NCI-H187 (cell line): ENCODE results near the gene PIK3C2G.

ENCODE experiments used
- DNase-seq, 2 experiments: peaks; one replicate each; lab custom pipeline; 2025; lab: John Stamatoyannopoulos, UW

The PIK3C2G gene

DNA sequence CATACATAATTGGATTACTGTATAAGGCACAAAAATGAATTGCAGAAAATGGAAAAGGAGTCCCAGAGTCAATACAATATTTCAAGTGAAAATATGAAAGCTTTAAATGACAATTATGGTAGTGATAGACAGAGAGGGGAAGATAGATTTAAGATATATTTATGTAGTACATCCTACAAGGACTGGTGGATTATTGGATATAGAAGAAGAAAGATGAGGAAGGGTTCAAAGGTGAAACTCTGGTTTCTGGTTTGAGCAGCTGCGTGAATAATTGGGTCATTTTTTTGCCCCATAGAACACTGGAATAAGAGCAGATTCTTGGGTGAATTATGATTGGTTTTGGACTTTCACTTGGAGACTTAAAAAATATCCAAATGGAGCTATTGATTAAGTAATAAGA lies 19.4 kb downstream of the PIK3C2G start:
- DNase-seq, result no peak

DNA sequence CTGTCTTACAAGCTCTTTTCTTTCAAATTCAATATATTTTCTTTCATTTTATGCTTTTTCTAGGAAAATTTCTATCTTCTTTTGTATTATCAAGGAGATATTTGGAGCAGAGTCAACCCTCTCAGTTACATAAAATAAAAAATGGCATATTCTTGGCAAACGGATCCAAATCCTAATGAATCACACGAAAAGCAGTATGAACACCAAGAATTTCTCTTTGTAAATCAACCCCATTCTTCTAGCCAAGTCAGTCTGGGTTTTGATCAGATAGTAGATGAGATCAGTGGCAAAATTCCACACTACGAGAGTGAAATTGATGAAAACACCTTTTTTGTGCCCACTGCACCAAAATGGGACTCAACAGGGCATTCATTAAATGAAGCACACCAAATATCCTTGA lies 20.6 kb downstream of the PIK3C2G start:
- no peak for DNase-seq

DNA sequence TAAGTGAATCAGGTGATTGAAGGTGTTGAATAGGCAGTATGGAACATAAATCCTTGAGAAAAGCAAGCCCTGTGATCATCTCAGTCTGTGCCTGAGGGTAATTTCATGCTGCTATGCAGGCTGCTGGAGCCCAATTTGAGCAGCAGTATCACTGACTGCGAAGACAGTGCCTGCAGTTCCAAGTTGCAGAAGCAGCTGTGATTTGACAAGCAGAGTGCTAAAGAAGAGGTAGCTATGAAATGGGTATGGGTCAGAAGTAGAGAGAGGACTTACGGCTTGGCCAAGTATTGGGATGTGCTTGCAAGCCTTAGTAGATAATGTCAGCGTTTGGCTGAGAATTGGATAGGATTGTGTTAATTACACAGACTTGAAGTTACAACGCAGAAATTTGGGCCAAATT lies 22.5 kb downstream of the PIK3C2G start:
- DNase-seq, result no peak

DNA sequence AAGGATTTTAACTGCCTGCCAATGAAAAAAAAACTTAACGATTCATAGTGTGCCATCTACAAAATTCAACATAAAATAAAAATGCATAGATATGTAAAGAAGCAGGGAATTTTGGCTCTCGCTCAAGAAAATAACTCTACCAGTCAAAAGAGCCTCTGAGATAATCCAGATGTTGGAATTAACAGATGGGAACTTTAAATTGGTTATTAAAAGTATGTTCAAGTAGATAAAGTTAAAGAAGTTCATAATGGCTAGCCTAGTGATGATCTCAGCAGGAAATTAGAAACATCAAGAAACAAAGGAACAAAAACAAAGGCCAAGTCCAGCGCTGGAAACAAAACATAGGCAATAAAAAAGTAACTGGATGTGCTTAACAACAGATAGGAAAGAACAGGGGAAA lies 23.1 kb downstream of the PIK3C2G start:
- DNase-seq, result no peak

DNA sequence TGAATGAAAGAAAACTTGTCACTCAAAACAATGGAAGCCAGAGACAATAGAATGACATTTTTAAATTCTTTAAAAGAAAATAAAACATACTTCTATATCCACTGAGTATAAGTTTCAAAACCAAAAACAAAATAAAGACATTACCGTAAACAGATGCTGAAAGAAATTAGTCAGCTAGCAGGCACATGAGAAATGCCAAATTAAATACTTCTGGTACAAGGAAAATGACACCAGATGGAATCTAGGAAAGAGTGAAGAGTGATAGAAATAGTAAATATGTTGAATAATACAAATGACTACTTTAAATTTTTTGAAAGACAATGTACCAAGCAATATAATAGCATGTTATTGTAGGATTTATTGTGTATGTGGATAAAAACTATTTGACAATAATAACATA lies 23.8 kb downstream of the PIK3C2G start:
- DNase-seq, result no peak

DNA sequence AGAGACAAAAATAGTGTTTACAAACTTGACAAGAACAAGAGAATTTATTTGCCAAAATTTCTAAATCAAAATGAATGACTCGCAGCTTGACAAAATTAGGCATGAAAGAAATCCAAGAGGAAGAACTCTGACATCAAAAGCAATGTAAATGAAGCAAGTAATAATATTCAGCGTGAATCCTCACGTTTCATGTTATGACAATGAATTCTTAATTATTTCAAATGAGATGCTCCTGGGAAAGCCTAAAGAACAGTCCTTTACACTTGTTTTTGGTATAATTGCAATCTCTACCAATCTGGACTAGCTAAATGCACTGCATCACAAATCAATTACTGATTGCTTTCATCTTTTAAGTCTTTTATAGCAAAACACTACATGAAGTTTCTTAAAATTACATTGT lies 29.1 kb downstream of the PIK3C2G start:
- DNase-seq, result no peak

DNA sequence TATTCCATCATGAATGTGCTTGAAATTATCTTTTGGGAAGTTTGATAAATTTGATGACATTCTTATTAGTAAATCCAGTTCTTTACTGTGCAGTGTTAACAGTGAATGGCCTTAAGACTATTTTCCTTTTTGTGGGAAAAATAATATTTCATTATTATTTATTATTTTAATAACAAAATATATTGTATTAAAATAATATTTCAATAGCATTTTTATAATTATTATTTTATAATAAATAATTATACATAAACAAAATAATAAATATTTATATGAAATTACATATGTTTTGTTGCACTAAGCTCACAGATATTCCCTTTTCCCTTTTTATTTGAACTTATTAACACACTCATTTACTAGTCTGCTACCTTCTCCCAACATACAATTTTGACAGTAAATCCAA lies 33.6 kb downstream of the PIK3C2G start:
- no peak for DNase-seq

DNA sequence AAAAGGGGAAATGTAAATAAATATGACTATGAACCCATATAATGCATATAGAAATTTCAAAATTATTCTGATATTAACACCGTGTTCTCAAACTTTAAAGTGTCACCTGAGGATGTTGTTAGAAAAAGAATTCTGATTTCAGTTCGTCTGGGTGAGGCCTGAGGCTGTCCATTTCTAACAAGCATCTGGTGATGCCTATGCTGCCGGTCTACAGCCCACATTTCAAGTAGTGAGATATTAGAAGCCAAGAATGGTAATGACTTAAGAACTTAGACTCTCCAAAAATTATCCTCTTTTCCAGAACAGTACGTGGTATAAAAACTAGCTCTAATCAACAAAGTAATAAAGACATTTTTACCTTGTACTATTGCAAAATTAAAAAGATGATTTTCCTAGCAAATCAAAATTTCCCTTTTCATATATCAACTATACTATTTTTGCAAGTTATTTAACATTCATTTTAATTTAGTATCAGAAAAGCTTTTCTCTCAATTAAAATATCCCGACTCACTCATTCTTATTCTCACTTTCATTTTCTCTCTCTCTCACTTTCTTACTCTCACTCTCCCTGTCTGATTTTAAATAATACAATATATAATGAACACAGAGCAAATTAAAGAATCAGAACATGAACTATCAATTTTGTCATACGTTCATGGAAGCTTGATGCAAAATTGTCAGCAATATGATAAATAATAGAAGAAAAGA lies 35.0 kb downstream of the PIK3C2G start:
- DNase-seq, result no peak

DNA sequence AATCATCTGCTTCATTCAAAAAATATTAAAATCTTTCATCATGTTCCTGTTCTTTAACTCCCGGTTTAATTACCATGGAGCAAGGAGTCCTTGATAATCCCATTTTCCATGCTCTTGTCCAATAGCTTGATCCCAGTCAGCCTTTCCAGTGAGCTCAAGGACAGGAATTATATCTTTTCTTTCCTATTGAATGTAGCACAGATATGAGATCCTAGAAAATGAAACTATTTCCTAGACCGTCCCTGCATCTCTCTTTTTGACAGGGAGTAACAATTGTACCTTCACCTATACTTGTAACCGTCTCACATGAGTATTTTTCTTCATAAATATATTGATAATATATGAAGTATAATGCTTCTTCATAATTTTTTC lies 35.6 kb downstream of the PIK3C2G start:
- no peak for DNase-seq

DNA sequence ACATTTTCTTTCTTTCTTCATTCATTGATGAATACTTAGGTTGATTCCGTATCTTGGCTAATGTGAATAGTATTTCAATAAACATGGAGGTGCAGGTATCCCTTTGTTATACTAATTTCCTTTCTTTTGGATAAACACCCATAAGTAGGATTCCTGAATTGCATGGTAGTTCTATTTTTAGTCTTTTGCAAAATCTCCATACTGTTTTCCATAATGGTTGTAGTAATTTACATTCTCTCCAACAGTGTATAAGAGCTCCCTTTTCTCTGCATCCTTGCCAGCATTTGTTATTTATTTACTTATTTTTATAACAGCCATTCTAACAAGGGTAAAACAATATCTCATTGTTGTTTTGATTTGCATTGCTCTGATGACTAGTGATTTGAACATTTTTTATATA lies 36.6 kb downstream of the PIK3C2G start:
- DNase-seq, result no peak

DNA sequence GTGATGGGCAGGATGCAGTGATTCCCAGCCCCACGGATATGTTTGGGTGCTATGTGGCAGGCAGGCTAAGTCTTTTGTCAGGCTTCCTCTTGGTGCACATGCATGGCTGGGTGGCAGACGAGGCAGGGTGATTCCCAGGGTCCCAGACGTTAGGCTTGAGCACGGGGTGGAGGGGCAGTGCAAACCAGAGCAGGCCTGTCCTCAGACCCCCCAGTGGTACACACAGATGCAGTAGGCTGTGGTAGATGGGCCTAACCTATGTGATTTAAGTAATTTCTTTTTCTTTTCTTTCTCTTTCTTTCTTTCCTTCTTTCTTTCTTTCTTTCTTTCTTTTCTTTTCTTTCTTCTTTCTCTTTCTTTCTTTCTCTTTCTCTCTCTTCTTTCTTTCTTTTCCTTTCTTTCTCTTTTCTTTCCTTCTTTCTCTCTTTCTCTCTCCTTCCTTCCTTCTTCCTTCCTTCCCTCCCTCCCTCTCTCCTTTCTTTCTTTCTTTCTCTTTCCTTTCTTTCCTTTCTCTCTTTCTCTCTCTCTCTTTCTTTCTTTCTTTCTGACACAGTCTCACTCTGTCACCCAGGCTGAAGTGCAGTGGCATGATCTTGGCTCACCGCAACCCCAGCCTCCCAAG lies 41.6 kb downstream of the PIK3C2G start:
- DNase-seq, result no peak

DNA sequence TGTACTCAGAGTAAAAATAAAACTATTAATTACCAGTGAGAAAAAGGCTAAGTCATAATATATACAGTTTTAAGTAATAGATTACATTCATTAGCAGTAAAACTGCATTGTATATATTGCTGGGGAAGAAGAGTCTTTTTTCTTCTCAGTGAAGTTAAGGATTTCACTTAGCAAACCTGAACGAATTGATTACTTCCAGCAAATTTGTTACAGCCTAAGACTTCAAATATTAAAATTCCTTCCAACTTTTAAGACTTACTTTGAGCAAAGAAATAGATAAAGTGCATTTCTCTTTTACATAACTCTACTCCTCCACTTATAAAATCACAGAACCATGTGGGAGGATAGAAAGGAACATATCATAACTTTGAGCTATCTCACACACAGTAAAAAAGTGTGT lies 43.3 kb downstream of the PIK3C2G start:
- no peak for DNase-seq

DNA sequence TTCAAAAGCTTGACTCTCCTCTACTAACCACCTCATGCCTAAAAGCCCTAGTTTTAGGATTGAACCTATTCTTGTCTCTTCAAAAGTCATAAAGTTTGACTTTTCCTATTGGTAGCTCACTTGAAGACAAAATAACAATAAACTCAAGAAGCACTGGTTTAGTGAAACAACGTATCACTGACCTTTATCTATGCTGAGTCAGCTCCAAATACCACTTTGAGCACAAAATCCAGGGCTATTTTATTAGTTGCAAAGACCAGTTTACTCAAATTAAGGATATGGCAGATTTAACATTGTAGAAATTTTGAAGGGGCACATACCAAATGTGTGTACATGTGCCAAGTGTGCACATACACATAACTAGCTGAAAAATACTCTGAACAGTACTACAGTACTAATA lies 45.0 kb downstream of the PIK3C2G start:
- DNase-seq, result no peak

DNA sequence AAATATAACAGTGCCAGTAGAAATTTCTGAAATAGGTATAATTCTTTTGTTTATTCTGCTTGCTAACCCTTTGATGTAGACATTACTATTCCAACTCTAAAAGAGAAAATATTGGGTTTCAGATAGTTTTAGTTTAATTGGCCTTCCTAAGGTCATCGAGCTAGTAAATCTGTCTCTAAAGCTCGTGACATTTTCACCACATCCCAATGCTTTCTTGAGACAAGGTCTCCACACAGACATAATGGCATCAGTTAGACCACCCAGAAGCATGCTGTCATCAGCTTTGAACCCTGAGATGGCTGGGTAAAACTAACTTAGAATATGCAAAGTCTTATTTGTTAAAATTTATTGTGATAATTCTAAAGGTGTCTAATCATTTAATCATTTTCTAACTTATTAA lies 52.0 kb downstream of the PIK3C2G start:
- DNase-seq, result no peak

DNA sequence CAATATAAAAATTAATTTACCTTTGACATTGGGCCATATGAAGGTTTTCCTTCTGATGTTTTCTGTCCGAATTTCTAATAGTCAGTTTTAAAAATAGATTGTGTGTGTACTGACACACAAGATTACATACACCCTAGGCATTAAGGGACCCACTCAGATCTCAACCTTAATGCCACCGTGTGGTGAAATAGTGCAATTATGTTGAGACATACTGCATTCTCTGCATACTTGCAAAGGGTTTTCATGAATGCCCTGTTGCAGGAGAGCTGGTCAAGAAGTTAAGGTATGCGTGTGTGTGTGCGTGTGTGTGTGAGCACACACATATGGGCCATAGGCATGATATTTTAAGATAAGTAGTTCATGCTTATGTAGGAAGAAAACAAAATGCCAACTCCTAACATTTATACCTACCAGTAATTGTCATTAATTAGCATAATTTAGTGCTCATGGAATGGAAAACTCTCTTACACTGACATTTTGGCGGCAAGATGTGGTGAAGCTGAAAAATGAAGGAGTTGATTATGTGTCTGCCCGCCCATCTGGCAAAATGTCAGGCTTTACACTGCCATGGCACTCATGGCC lies 58.8 kb downstream of the PIK3C2G start:
- no peak for DNase-seq

DNA sequence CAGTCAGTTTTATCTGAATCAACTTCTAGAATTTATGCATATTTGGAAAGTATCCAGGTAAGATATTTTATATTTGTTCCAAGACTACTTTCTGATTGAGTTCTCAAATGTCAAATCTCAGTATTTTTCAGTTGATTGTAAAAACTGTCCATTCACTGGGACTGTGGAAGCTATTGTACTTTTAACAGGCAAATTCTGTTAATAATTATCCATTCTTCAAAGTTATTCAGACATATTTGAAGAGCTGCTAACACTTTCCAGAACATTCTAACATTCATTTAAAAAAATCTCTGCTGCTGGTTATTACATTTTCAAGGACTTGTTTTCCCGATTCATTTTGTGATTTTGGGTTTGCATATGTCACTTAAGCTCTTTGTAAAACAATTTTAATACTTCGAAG lies 59.7 kb downstream of the PIK3C2G start:
- DNase-seq, result no peak

DNA sequence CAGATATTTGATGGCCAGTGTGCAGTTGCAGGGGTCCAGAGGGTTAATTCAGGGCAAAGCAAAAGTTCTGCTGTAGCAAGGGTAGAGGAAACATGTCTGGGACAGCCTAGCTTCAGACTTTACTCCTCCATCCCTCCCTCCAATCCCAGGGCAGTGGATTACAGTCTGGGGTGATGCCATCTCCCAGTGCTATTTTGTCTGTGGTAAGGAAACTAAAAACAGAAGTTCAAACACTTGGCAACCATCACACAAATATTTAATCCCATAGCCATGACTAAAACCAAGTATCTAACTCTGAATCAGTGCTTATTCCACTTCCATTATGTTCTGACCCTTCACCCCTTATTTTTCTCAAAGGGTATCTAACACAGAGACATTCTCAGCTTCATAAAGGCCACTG lies 61.8 kb downstream of the PIK3C2G start:
- DNase-seq, result no peak

DNA sequence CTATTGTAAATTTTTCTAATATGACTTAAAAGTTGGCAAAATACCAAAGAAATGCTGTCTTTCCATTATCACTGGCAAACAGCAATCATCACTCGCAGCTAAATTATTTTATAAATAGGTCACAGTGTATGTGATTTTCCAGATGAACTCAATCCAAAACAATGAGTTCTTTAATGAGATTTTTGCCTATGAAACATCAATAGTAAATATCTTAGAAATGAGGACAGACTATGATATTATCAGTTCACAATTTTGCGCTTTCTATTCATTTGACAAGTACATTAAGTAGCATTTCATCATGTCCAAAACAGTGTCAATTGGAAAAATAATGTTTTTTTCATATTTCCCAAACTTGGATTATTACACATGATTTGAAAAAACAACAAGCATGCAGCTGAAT lies 65.7 kb downstream of the PIK3C2G start:
- no peak for DNase-seq

DNA sequence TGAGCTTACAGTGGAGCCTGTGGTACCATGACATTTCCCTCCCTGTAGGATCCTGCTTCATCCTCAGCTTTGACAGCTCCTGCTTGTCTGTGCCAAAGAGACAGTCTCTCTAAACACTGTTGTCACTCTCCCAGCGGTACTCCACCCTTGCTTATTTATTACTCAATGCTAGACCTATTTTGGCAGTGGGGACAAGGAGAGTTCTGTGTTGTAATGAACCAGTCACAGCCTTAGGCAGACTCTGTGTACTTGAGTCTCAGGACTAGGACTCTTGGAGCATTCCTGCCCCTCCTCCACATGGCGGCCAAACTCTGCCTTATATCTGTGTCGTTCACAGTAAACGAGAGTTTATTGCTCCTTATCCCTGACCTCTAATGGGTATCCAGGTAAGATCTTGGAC lies 70.9 kb downstream of the PIK3C2G start:
- no peak for DNase-seq

DNA sequence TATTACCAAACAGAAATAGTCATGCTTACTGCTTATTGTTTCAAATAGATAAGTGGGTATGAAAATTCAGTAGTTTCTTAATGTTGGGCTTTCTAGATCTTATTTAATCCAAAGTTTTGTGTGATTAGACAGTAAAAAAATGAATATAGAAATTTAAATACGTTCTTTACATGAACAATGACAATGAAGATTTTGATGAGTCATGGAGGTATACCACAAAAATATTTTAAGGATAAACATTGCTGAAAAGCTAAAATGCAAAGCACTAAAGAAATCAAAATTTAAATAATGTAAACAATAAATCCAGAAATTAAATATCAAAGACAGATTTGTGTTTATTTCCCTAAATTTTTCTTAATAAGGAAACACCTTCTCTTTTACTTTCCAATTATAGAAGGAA lies 78.3 kb downstream of the PIK3C2G start:
- DNase-seq, result no peak

DNA sequence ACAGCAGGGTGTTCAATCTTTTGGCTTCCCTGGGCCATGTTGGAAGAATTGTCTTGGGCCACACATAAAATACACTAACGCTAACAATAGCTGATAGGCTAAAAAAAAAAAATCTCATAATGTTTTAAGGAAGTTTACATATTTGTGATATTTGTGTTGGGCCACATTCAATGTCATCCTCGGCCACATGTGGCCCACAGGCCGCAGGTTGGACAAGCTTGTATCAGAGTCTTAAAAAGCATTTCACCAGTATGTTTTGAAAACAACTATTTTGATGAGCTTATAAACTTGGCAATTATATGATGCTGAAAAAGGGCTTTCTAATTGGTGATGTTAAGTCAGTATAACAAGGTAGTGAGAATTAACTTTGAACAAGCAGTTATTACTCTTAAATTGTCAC lies 78.9 kb downstream of the PIK3C2G start:
- DNase-seq, result no peak

DNA sequence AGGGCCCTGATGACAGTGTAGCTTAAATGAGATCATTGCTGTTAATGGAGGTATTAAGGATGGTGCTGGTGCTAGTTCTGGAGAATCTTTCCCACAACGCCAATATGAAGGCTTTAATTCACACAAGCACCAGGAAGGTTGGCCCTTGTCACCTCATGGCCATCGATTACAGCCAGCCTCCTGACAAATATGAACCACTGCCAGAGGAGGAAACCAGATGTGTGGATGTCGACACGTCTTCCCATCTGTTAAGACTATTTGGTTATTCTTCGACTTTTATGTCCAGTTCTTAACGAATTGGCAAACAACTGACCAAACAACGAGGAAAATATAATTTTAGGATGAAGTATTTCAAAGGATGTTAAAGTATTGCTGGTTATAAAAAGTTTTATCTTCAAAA lies 79.5 kb downstream of the PIK3C2G start:
- DNase-seq, result no peak

DNA sequence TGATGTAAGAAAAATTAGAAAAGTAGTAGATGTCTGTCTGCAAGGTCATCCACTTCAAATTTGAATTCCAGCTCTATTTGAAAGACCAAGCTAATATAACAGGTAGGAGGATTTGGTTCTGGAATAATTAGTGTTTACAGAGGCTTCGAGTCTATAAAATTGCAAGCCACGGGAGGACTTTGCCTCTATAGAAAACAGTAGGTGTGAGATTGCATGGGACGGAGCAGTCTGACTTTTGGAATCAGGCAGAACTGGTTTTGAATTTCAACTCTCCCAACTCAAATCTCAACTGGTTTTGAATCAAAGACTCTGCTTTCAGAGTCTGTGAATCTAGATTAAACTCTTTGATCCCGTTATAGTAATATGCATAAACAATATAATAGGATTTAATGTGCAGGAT lies 82.4 kb downstream of the PIK3C2G start:
- no peak for DNase-seq
